ENCODE results near the gene KIF16B.

Gene KIF16B

DNA sequence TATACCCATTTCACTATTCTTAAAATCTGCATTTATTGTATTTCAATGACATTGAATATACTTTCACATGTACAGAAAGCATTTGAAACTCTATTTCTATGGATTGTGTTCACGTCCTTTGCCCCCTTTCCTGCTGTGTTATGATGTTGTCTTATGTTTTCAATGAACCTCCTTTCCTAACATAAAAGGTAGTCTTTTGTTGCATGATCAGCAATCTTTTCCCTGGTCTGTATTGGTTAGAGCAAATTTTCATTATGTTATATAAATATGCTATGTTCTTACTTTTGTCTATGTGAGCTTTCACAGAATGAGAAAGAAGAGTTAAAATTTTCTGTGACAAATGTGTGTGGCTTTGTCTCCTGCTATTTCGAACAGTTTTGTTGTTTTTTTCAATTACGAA is 73.1 kb downstream of the KIF16B start:
- H3K27ac ChIP-seq, result no peak overlapping the region
- TF ChIP-seq, protein P1, sequence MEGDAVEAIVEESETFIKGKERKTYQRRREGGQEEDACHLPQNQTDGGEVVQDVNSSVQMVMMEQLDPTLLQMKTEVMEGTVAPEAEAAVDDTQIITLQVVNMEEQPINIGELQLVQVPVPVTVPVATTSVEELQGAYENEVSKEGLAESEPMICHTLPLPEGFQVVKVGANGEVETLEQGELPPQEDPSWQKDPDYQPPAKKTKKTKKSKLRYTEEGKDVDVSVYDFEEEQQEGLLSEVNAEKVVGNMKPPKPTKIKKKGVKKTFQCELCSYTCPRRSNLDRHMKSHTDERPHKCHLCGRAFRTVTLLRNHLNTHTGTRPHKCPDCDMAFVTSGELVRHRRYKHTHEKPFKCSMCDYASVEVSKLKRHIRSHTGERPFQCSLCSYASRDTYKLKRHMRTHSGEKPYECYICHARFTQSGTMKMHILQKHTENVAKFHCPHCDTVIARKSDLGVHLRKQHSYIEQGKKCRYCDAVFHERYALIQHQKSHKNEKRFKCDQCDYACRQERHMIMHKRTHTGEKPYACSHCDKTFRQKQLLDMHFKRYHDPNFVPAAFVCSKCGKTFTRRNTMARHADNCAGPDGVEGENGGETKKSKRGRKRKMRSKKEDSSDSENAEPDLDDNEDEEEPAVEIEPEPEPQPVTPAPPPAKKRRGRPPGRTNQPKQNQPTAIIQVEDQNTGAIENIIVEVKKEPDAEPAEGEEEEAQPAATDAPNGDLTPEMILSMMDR (conservative IDR thresholded peaks at IDR 0.05), result no peak

DNA sequence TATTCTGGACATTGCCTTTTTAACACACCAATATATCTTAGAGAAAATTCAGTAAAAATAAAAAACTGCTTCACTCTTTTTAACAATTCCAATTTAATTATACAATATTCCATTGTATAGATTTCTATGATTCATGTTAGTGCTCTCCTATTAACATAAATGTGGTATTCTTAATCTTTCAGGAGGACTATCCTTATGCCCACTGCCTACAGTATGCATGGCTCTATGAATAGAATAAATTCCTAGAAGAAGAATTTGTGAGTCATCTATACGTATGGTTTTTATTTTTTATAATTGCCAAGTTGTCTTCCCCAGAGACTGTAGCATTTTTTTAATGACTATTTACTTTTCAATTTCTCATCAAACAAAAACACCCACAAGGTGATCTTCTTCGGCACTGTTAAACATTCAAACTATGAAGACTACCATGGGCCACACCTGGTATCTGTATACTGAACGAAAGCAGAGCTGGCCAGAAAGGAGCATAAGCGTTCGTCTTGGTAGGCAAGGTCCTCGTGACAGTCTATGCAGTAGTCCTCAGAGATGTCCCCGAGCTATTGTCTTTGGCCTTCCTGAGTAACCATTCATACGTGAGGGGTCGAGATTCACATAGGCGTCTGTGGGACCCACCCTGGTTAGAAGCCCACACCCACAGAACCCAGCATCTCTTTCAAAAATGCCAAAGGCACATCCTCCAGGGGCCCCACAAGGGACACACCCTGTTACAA is 74.6 kb downstream of the KIF16B start:
- no peak overlapping the region for H3K27ac ChIP-seq
- TF ChIP-seq, protein P1 (conservative IDR thresholded peaks at IDR 0.05), result no peak

DNA sequence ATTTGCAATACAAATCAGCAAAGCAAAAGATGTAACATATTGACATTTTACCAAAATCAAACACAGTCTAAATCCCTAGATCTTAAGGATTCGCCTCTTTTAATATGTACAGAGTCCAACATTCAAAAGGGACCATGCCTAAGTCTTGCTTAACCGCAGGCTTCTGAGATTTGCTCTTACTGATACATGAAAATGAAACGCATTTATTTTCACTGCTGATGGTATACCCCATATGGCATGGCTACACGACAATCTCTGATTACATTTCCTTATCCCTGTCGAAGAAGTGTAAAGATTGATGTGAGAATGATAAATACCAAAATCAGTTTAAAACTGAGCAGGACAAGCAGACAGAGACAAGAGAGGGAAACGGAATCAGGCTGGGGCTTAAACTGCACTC is 75.4 kb downstream of the KIF16B start:
- H3K27ac ChIP-seq, result no peak overlapping the region
- TF ChIP-seq, protein P1 (conservative IDR thresholded peaks at IDR 0.05), result no peak

DNA sequence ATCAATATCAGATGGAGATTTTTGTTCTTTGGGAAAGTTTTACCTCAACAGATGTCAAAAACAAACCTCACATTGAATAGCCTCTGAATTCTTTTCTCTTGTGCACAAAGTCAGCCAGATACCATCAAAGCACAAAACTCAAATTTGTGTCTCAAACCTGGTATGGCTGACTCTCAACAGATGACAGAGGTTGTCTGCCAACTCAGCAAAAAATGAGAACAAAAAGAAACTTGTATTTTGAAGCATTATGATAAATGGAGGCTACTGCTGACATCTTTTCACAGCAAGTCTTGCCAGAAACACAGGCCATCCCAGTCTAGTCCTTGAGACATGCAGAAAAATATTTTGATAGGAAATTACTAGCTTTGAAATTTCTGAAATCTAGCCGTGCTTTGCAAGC is 79.8 kb downstream of the KIF16B start:
- no peak overlapping the region for H3K27ac ChIP-seq

DNA sequence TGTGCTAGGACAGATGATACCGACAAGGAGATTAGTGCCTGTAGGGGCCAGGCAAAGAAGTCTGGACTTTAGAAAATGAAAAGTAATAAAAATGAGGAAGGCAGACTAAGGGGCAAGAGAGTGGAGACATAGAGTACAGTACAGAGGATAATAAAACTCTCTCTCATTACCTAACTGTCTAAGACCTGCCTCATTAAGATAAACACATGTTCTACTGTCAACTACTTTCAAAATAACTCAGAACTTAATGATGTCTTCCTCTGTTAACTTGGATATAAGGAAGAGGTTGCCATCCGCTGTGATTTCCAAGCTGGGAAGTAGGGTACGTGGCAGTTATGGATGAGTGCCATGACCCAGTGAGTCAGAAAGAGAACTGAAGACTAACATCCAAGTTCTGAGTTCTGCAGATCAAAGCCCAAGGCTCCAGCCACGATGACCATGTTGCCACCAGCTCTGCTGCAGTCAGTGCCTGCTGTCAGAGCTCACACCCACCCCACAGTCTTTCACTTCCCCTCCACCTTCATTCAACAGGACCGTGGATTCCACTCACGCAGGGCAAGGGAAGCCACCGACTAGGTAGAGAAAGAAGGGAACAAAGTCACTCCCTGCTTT is 81.8 kb downstream of the KIF16B start:
- TF ChIP-seq, protein P1 (conservative IDR thresholded peaks at IDR 0.05), result no peak
- no peak overlapping the region for H3K27ac ChIP-seq

More for the DNA sequence above, 79.8 kb downstream of the KIF16B start:
- TF ChIP-seq, protein P1 (conservative IDR thresholded peaks at IDR 0.05), result no peak

DNA sequence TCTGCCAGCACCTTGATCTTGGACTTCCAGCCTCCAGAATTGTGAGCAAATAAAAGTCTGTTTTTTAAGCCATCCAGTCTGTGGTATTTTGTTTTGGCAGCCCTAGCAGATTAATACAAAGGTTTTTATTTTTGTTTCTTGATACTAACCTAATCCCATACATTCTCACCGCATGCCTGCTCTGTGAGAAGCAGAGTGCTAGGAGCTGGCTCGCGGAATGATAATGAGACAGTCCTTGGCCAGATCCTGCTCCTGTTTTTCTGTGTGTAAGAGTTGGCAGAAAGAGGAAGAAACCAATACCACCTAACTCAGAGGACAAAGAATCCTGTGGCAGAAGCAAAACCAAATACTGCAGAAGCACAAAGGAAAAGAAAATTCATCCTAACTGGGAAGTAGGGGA is 82.6 kb downstream of the KIF16B start:
- H3K27ac ChIP-seq, result no peak overlapping the region
- TF ChIP-seq, protein P1 (conservative IDR thresholded peaks at IDR 0.05), result no peak

DNA sequence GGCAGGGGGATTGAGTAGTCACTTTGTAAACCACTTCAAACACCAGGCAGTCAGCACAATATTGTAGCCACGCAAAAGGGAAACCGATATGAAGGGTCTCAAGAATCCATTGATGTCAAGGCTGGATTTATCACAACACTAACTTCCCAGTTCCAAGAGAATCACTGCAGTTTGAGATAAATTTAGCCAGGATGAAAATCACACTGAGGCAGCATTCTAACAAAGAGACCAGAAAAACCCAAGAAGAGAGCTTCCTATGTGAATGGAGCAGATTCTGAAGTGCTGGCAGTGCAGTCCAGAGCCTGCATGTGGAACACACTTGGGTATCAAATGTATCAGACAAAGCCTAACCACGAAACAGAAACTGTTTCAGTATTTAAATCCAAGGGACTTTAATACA is 84.6 kb downstream of the KIF16B start:
- TF ChIP-seq, protein P1 (conservative IDR thresholded peaks at IDR 0.05), result no peak

More for the DNA sequence above, 84.6 kb downstream of the KIF16B start:
- no peak overlapping the region for H3K27ac ChIP-seq
